HUES6 (cell line): Measurements from ENCODE around the gene DHRS4L2.
"Not testable (repeated sequence)": the region's sequence is repeated elsewhere in the genome, so short reads cannot be mapped to it uniquely, and the experiment has no call there.

ENCODE experiments used
- H3K27ac ChIP-seq: 2 replicates; pipeline ENCODE4 v1.7.0; 2013; ENCODE audit warnings: low read depth, mild to moderate bottlenecking, low read length, inconsistent platforms
- H3K27me3 ChIP-seq: 2 replicates; pipeline ENCODE4 v1.6.1; 2013; ENCODE audit warnings: low read length; ENCODE audit not compliant: control insufficient read depth, insufficient read depth
- H3K36me3 ChIP-seq: 2 replicates; pipeline ENCODE4 v1.6.1; 2013; ENCODE audit warnings: low read length; ENCODE audit not compliant: control insufficient read depth, insufficient read depth
- H3K4me1 ChIP-seq: 2 replicates; pipeline ENCODE4 v1.6.1; 2013; ENCODE audit warnings: low read length; ENCODE audit not compliant: control insufficient read depth, insufficient read depth
- H3K4me3 ChIP-seq: 2 replicates; pipeline ENCODE4 v1.5.1; 2013; ENCODE audit warnings: low read depth, low read length
- H3K9ac ChIP-seq: one replicate; pipeline ENCODE4 v1.6.1; 2013; ENCODE audit warnings: mild to moderate bottlenecking, low read length
- H3K9me3 ChIP-seq: 2 replicates; pipeline ENCODE4 v1.6.1; 2013; ENCODE audit warnings: low read depth, low read length; ENCODE audit not compliant: control insufficient read depth, insufficient read depth

Gene DHRS4L2

GRCh38 chr14:24001078-24001477 lies 12.3 kb downstream of the DHRS4L2 start:
- not testable (repeated sequence) for H3K27me3 ChIP-seq, H3K9ac ChIP-seq

GRCh38 chr14:24001679-24002078 lies 12.9 kb downstream of the DHRS4L2 start:
- H3K9ac ChIP-seq, H3K27ac ChIP-seq, H3K4me3 ChIP-seq, H3K4me1 ChIP-seq, H3K27me3 ChIP-seq, H3K9me3 ChIP-seq, H3K36me3 ChIP-seq: not testable (repeated sequence)

More at GRCh38 chr14:24001078-24001477, 12.3 kb downstream of the DHRS4L2 start:
- not testable (repeated sequence) for H3K9me3 ChIP-seq, H3K4me1 ChIP-seq, H3K36me3 ChIP-seq, H3K27ac ChIP-seq, H3K4me3 ChIP-seq

GRCh38 chr14:24006471-24006816 lies 17.7 kb downstream of the DHRS4L2 start:
- H3K27ac ChIP-seq, H3K36me3 ChIP-seq, H3K4me1 ChIP-seq, H3K27me3 ChIP-seq, H3K9ac ChIP-seq, H3K9me3 ChIP-seq: not testable (repeated sequence)
- peak overlapping the region; percentile 50 for H3K4me3 ChIP-seq

GRCh38 chr14:24006817-24007652 lies 18.3 kb downstream of the DHRS4L2 start:
- H3K9me3 ChIP-seq, H3K9ac ChIP-seq, H3K4me1 ChIP-seq, H3K27me3 ChIP-seq, H3K36me3 ChIP-seq, H3K27ac ChIP-seq: not testable (repeated sequence)
- H3K4me3 ChIP-seq, result peak overlapping the region; percentile 50

- Histone ChIP-seq H3K4me1 (no peaks in the 10 kb centered on the region), H3K27me3 (no peaks in the 10 kb centered on the region), H3K9ac (no peak overlapping the region), H3K27ac (no peak overlapping the region), H3K9me3 (no peaks in the 10 kb centered on the region), H3K4me3 (no peak overlapping the region), H3K36me3 (no peaks in the 10 kb centered on the region)
Measured at GRCh38 chr14:24011051-24011450, 22.3 kb downstream of the DHRS4L2 start.

DNA sequence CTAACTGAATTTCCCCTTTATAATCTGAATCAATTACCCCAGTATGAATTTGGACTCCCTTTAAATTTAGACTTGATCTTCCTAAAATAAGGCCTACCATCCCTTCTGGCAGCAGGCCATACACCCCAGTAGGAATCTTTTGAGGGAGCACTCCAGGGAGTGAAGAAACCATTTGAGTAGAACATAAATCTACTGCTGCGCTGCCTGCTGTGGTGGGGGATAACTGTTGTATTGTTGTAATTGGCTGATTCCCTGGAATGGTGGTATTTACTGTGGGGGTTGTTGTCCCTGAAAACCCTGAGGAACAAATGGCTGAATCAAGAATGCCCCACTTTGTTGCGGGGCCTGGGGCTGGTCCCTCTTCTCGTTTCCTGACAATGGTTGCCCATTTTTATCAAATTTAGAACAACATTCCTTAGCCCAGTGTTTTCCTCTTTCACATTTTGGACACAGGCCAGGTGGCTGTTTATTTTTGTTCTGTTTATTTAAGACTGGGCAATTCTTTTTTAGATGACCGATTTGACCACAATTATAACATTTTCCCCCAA lies 24.1 kb downstream of the DHRS4L2 start:
- not testable (repeated sequence) for H3K4me3 ChIP-seq, H3K4me1 ChIP-seq, H3K27ac ChIP-seq, H3K27me3 ChIP-seq, H3K9me3 ChIP-seq, H3K9ac ChIP-seq, H3K36me3 ChIP-seq

GRCh38 chr14:24013654-24014514 lies 25.2 kb downstream of the DHRS4L2 start:
- Histone ChIP-seq H3K36me3 (no peaks in the 10 kb centered on the region), H3K27me3 (no peaks in the 10 kb centered on the region), H3K4me1 (no peaks in the 10 kb centered on the region), H3K4me3 (no peak overlapping the region), H3K9me3 (no peaks in the 10 kb centered on the region), H3K9ac (no peak overlapping the region), H3K27ac (no peak overlapping the region)

DNA sequence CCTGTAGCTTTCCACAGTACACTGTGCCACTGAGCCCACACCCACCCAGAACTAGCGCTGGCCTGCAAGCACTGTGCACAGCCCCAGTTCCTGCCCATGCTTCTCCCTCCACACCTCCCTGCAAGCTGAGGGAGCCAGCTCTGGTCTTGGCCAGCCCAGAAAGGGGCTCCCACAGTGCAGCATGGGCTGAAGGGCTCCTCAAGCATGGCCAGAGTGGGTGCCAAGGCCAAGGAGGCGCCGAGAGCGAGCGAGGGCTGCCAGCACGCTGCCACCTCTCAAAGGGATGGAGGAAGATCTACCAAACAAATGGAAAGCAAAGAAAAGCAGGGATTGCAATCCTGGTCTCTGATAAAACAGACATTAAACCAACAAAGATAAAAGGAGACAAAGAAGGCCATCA lies 27.0 kb downstream of the DHRS4L2 start:
- not testable (repeated sequence) for H3K9ac ChIP-seq, H3K27ac ChIP-seq, H3K4me1 ChIP-seq, H3K4me3 ChIP-seq, H3K27me3 ChIP-seq, H3K36me3 ChIP-seq, H3K9me3 ChIP-seq

- not testable (repeated sequence) for H3K9ac ChIP-seq, H3K9me3 ChIP-seq, H3K4me3 ChIP-seq, H3K27me3 ChIP-seq, H3K36me3 ChIP-seq, H3K27ac ChIP-seq, H3K4me1 ChIP-seq
Measured at GRCh38 chr14:24018978-24019377, 30.2 kb downstream of the DHRS4L2 start.

- H3K4me1 ChIP-seq, H3K27me3 ChIP-seq, H3K36me3 ChIP-seq, H3K9me3 ChIP-seq, H3K9ac ChIP-seq, H3K27ac ChIP-seq, H3K4me3 ChIP-seq: not testable (repeated sequence)
Measured at GRCh38 chr14:24019944-24020343, 31.2 kb downstream of the DHRS4L2 start.

GRCh38 chr14:24020520-24020919 lies 31.8 kb downstream of the DHRS4L2 start:
- not testable (repeated sequence) for H3K9me3 ChIP-seq, H3K4me1 ChIP-seq, H3K4me3 ChIP-seq, H3K27ac ChIP-seq, H3K36me3 ChIP-seq, H3K9ac ChIP-seq, H3K27me3 ChIP-seq
